Measurements from ENCODE around the gene HPSE2. TPM values are rescaled to one million over a fixed set of nuclear protein-coding genes. Genes with fewer than 3 reads are reported as not detected.
A peak's percentile ranks its signal among the peaks of the same experiment; 100 is the strongest.

HPSE2 gene
- total RNA-seq, 3 donors from 2014 or later, result 2.7 to 8.0 (median 5.9) TPM

DNA sequence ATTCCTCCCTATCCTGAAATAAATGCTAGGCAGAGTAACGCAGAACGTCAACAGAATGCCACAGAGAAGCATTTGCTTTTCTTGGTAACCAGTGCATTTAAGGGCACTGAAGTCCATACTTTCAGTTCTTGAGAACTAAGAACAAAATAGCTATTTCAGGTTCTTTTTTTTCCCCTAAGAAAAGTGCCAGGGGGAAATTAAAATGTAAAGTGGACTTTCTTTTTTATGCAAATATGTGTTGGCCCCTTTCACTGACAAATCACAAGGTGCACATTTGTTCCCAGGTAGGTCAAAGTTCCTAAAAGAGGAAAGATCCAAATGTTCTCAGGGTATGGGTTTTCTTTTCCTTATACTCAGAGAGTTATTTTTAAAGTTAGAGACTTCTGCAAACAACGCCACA is 151.5 kb downstream of the HPSE2 start:
- TF ChIP-seq, protein P1, sequence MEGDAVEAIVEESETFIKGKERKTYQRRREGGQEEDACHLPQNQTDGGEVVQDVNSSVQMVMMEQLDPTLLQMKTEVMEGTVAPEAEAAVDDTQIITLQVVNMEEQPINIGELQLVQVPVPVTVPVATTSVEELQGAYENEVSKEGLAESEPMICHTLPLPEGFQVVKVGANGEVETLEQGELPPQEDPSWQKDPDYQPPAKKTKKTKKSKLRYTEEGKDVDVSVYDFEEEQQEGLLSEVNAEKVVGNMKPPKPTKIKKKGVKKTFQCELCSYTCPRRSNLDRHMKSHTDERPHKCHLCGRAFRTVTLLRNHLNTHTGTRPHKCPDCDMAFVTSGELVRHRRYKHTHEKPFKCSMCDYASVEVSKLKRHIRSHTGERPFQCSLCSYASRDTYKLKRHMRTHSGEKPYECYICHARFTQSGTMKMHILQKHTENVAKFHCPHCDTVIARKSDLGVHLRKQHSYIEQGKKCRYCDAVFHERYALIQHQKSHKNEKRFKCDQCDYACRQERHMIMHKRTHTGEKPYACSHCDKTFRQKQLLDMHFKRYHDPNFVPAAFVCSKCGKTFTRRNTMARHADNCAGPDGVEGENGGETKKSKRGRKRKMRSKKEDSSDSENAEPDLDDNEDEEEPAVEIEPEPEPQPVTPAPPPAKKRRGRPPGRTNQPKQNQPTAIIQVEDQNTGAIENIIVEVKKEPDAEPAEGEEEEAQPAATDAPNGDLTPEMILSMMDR (IDR thresholded peaks at IDR 0.05), result no peak
- TF ChIP-seq POLR2AphosphoS5 (IDR thresholded peaks at IDR 0.05), result no peak
- no peak for TF ChIP-seq POLR2A (IDR thresholded peaks at IDR 0.05)
- no peak for DNase-seq (ENCODE audit: low spot score in 2 of 2)
- no peak overlapping the region for H3K4me3 ChIP-seq

DNA sequence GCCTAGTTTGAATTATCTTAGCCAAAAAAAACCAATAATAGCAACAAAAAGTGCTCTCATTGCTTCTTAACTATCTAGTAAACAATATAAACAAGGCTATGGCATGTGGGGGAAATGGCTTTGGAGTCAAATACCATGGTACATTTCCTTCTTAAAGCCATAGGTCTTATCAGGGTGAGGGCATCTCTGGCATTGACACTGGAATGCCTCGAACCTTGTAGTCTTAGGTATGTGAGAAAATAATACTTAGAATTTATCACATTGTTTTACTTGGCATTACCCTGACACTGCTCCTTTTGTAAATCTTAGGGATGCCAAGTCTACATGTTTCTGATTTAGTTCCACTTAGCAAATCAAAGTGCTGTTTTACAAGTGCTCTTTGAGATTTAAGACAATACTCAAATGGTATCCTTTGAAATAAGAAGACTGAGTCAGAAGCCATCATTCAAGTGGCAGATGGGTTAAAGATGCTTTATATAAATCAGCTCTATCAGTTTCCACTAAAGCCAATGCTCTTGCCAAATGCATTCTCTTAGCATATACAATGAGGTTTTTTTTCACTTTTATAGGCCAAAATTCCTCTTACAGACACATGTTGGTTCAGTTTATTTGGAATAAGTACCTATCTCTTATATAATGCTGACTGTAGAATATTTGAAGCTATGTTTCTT is 155.2 kb downstream of the HPSE2 start:
- Histone ChIP-seq H3K27me3 (no peaks in the 10 kb centered on the region), H3K4me3 (no peak overlapping the region), H3K27ac (no peak overlapping the region), H3K36me3 (no peaks in the 10 kb centered on the region), H3K9me3 (no peaks in the 10 kb centered on the region), H3K4me1 (no peaks in the 10 kb centered on the region)
- intact Hi-C loops (cut with DNase I; ENCODE audit: low total_unique reads), result no loop called here
- TF ChIP-seq, protein P1 (IDR thresholded peaks at IDR 0.05), result no peak
- TF ChIP-seq POLR2AphosphoS5 (IDR thresholded peaks at IDR 0.05) (no peak), POLR2A (IDR thresholded peaks at IDR 0.05) (no peak)
- DNase-seq (ENCODE audit: low spot score in 2 of 2), result no peak

More for the DNA sequence above, 151.5 kb downstream of the HPSE2 start:
- Histone ChIP-seq H3K27ac (no peak overlapping the region), H3K4me1 (no peaks in the 10 kb centered on the region), H3K36me3 (no peaks in the 10 kb centered on the region), H3K27me3 (no peaks in the 10 kb centered on the region), H3K9me3 (no peaks in the 10 kb centered on the region)
- intact Hi-C loops (cut with DNase I; ENCODE audit: low total_unique reads), result no loop called here

DNA sequence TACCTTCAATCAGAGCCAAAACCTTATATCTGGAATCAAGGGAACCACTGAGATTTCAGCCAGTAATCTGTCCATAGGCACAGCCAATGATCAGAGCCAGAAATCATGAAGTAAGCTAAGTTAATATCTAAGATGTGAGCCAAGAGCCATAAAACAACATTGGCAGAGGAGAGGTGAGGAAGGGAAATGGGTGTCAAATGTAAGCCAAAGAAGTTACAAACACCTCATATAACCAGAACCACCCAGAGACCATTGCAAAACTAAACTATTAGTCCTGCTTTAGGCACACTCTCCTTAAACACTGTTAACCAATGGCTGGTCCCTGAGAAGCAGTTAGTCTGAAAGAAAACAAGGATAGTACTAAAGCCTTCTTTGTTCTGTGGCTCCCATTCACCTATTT is 173.1 kb downstream of the HPSE2 start:
- Histone ChIP-seq H3K9me3 (no peaks in the 10 kb centered on the region), H3K27me3 (no peaks in the 10 kb centered on the region), H3K4me3 (no peak overlapping the region), H3K36me3 (no peaks in the 10 kb centered on the region), H3K27ac (no peak overlapping the region), H3K4me1 (no peaks in the 10 kb centered on the region)
- no peak for TF ChIP-seq POLR2AphosphoS5 (IDR thresholded peaks at IDR 0.05)
- TF ChIP-seq, protein P1 (IDR thresholded peaks at IDR 0.05), result no peak
- no peak for DNase-seq (ENCODE audit: low spot score in 2 of 2)
- intact Hi-C loops (cut with DNase I; ENCODE audit: low total_unique reads), result no loop called here

DNA sequence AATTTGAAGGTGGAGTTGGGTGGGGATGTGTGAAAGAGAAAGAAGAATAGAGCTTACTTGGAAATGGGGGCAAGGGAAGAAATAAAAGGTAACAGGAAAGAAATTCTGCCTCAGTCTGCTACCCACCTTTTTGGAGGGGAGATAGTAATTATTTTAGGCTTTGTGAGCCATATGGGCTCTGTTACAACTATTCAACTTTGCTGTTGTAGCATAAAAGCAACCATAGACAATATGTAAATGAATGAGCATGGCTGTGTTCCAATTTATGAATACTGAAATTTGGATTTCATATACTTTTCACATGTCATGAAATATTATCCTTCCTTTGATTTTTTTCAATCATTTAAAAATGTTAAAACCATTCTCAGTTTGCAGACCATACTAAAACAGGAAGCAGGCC is 176.9 kb downstream of the HPSE2 start:
- Histone ChIP-seq H3K36me3 (no peaks in the 10 kb centered on the region), H3K27me3 (no peaks in the 10 kb centered on the region), H3K9me3 (no peaks in the 10 kb centered on the region), H3K4me3 (no peak overlapping the region), H3K27ac (no peak overlapping the region), H3K4me1 (no peaks in the 10 kb centered on the region)
- TF ChIP-seq, protein P1 (IDR thresholded peaks at IDR 0.05), result no peak
- TF ChIP-seq POLR2A (IDR thresholded peaks at IDR 0.05) (no peak), POLR2AphosphoS5 (IDR thresholded peaks at IDR 0.05) (no peak)
- intact Hi-C loops (cut with DNase I; ENCODE audit: low total_unique reads), result no loop called here
- DNase-seq (ENCODE audit: low spot score in 2 of 2), result no peak

DNA sequence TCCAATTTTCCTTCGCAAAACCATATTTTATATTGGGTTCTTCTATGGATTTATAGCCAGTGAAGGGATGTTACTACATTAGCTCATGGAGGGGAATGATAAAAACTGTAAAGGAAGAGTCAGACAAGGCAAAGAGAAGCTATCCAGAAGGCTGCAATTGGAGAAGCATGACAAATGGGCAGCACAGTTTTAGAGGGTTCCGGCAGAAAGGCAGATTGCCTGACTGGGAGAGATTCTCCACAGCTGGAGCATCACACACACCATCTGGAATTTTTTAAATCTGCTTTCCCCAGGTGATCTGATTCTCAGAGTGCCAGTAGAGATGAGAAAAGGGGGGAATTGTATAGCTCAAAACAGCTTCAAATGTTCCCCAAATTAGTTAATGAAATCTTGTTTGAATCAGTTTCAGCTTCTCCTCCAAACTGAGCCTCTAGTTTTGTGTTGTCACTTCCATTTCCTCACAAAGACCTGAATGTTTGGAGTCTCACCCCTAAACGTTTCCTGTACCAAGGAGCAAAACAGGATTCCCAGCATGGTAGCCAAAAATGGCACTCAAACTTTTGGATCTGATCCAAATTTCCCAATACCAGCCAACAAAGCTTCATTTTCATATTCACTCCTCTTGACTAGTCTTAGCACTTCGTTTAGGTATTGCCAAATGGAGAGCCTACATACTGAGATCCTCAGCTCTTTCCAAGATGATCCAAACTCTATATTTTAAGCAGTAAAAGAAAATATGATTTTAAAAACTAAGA is 177.5 kb downstream of the HPSE2 start:
- DNase-seq (ENCODE audit: low spot score in 2 of 2), result no peak
- Histone ChIP-seq H3K4me1 (no peaks in the 10 kb centered on the region), H3K27me3 (no peaks in the 10 kb centered on the region), H3K36me3 (no peaks in the 10 kb centered on the region), H3K27ac (peak overlapping the region in 1 of 2 donors; percentile 48), H3K4me3 (no peak overlapping the region), H3K9me3 (no peaks in the 10 kb centered on the region)
- TF ChIP-seq POLR2A (IDR thresholded peaks at IDR 0.05), result no peak
- TF ChIP-seq, protein P1 (IDR thresholded peaks at IDR 0.05), result no peak
- no peak for TF ChIP-seq POLR2AphosphoS5 (IDR thresholded peaks at IDR 0.05)
- intact Hi-C loops (cut with DNase I; ENCODE audit: low total_unique reads), result no loop called here
